ENCODE results near the gene ATP2C1. TPM values are rescaled to one million over a fixed set of nuclear protein-coding genes. Genes with fewer than 3 reads are reported as not detected.

The ATP2C1 gene
- total and polyA plus RNA-seq, 9 of the 15 experiments (the other 6 are each of a cell fraction or from before 2014, with no cell fraction given): 10.0 to 53.5 (median 27.9) TPM

GRCh38 chr3:130905551-130905950 lies 11.7 kb downstream of the ATP2C1 start:
- H3K4me1 ChIP-seq (replicated peaks in 1 of 2; ENCODE audit: control insufficient read depth in 2 of 2, insufficient read depth in 2 of 2, low read length in 2 of 2): no peaks in the 10 kb centered on the region; a peak in 1 of 5 replicates
- no peaks in the 10 kb centered on the region for H3K9me3 ChIP-seq (replicated peaks; ENCODE audit: control insufficient read depth, insufficient read depth, low read depth, low read length)
- FAIRE-seq (no peak), DNase-seq (ENCODE audit: extremely low read depth in 1 of 4, low spot score in 3 of 4) (no peak), ATAC-seq (no peak; the same call in 2 of the 3 replicates)
- BruUV-seq (replicated peaks): no TSS peak
- 33% methylated on average over 1 of the region's 1 CpG for WGBS (ENCODE audit: insufficient coverage, low coverage, missing lambda C conversion rate)
- H3K4me2 ChIP-seq (ENCODE audit: insufficient read depth, low read length): no peak overlapping the region
- intact Hi-C loops (cut with micrococcal nuclease) (no loop called here), in situ Hi-C loops (cut with MboI) (no loop called here)
- H3K27ac ChIP-seq (ENCODE audit: extremely low read depth, low read depth, low read length): no peak overlapping the region
- no peak overlapping the region for H3K4me3 ChIP-seq
- TF ChIP-seq BMI1 (IDR thresholded peaks at IDR 0.05; ENCODE audit: low read length) (no peak), CEBPG (CRISPR knock-in tag; IDR thresholded peaks at IDR 0.05) (no peak), CEBPG (tag; conservative IDR thresholded peaks at IDR 0.05 in 1 of 2, IDR thresholded peaks at IDR 0.05 in 1 of 2) (peak in 1 of 2 experiments; percentile 31; a peak in 1 of 4 replicates), IRF1 (CRISPR knock-in tag; IDR thresholded peaks at IDR 0.05; ENCODE audit: borderline replicate concordance) (no peak)
- POLR2A ChIA-PET: interaction anchor here (0.7 to 1.0 kb wide), 2 partner anchors 24 to 94 kb away, joined by 3 read pairs; no protein-coding TSS in a partner anchor
- peaks cover 3% of the 10 kb centered on the region for H3K9me1 ChIP-seq (ENCODE audit: control insufficient read depth, insufficient read depth, low read length)
- no peak overlapping the region for H2AFZ ChIP-seq (ENCODE audit: low read depth, low read length)
- H3K27me3 ChIP-seq (ENCODE audit: control insufficient read depth in 2 of 2, insufficient read depth in 2 of 2, low read length in 2 of 2): no peaks in the 10 kb centered on the region
- H3K9ac ChIP-seq (ENCODE audit: insufficient read depth in 1 of 2, low read depth in 2 of 2, low read length in 2 of 2): no peak overlapping the region
- peaks cover 91% of the 10 kb centered on the region for H3K79me2 ChIP-seq (ENCODE audit: control insufficient read depth, insufficient read depth, low read length)
- H3K36me3 ChIP-seq (ENCODE audit: control insufficient read depth, insufficient read depth, low read length): no peaks in the 10 kb centered on the region
- peaks cover 9% of the 10 kb centered on the region; the same call in 1 of the 2 replicates for H4K20me1 ChIP-seq (replicated peaks; ENCODE audit: control insufficient read depth, insufficient read depth, low read length)
- CTCF ChIA-PET (ENCODE audit: low intra/inter-chr PET ratio): no interaction called here
